Nasal cavity respiratory epithelium epithelial cell of viscerocranial mucosa (primary cell): ENCODE measurements around the gene HBZ. TPM values are rescaled to one million over a fixed set of nuclear protein-coding genes. Genes with fewer than 3 reads are reported as not detected.

Source experiments
- total RNA-seq: library from RNA; depleted of rRNA; stranded (reverse); fragments of >200 nt; gene quantifications from 2 replicates; pipeline ENCODE4 v1.2.3, GENCODE V29; 2014

The HBZ gene
- total RNA-seq = not detected in 2 replicates

GRCh38 chr16:152141-153128 lies at the start of gene HBZ:
HBZ (plus strand) TSS chr16:152644; CDS start chr16:152910, 266 bp downstream.

GRCh38 chr16:165539-166374 lies 13.3 kb downstream of the HBZ start, which contains the start of gene HBM:
HBM (plus strand) TSS chr16:165978; CDS start chr16:165998, 20 bp downstream.

DNA sequence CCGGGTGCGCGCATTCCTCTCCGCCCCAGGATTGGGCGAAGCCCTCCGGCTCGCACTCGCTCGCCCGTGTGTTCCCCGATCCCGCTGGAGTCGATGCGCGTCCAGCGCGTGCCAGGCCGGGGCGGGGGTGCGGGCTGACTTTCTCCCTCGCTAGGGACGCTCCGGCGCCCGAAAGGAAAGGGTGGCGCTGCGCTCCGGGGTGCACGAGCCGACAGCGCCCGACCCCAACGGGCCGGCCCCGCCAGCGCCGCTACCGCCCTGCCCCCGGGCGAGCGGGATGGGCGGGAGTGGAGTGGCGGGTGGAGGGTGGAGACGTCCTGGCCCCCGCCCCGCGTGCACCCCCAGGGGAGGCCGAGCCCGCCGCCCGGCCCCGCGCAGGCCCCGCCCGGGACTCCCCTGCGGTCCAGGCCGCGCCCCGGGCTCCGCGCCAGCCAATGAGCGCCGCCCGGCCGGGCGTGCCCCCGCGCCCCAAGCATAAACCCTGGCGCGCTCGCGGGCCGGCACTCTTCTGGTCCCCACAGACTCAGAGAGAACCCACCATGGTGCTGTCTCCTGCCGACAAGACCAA lies 20.0 kb downstream of the HBZ start, which contains the start of gene HBA2:
HBA2 (plus strand) TSS at position 503 of the 568 bp plus-strand sequence; CDS start at position 540, 37 bp downstream.

DNA sequence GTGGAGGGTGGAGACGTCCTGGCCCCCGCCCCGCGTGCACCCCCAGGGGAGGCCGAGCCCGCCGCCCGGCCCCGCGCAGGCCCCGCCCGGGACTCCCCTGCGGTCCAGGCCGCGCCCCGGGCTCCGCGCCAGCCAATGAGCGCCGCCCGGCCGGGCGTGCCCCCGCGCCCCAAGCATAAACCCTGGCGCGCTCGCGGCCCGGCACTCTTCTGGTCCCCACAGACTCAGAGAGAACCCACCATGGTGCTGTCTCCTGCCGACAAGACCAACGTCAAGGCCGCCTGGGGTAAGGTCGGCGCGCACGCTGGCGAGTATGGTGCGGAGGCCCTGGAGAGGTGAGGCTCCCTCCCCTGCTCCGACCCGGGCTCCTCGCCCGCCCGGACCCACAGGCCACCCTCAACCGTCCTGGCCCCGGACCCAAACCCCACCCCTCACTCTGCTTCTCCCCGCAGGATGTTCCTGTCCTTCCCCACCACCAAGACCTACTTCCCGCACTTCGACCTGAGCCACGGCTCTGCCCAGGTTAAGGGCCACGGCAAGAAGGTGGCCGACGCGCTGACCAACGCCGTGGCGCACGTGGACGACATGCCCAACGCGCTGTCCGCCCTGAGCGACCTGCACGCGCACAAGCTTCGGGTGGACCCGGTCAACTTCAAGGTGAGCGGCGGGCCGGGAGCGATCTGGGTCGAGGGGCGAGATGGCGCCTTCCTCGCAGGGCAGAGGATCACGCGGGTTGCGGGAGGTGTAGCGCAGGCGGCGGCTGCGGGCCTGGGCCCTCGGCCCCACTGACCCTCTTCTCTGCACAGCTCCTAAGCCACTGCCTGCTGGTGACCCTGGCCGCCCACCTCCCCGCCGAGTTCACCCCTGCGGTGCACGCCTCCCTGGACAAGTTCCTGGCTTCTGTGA lies 24.3 kb downstream of the HBZ start, which contains the start of gene HBA1:
HBA1 (plus strand) TSS at position 204 of the 906 bp plus-strand sequence; CDS start at position 241, 37 bp downstream.

DNA sequence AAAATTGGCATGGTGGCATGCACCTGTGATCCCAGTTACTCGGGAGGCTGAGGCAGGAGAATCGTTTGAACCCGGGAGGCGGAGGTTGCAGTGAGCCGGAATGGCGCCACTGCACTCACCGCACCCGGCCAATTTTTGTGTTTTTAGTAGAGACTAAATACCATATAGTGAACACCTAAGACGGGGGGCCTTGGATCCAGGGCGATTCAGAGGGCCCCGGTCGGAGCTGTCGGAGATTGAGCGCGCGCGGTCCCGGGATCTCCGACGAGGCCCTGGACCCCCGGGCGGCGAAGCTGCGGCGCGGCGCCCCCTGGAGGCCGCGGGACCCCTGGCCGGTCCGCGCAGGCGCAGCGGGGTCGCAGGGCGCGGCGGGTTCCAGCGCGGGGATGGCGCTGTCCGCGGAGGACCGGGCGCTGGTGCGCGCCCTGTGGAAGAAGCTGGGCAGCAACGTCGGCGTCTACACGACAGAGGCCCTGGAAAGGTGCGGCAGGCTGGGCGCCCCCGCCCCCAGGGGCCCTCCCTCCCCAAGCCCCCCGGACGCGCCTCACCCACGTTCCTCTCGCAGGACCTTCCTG lies 27.7 kb downstream of the HBZ start, which contains the start of gene HBQ1:
HBQ1 (plus strand) TSS at position 359 of the 575 bp plus-strand sequence; CDS start at position 387, 28 bp downstream.

Other genes with a start within 250 kb of the HBZ start
- 7.9 and 8.5 TPM in 2 replicates for gene POLR3K, start 99.0 kb upstream of the HBZ start, total RNA-seq
- gene SNRNP25, start 98.8 kb upstream of the HBZ start, total RNA-seq = 6.2 and 10.0 TPM in 2 replicates
- 11.6 and 30.7 TPM in 2 replicates for gene RHBDF1, start 80.0 kb upstream of the HBZ start, total RNA-seq
- 63.4 and 133 TPM in 2 replicates for gene MPG, start 74.4 kb upstream of the HBZ start, total RNA-seq
- 5.8 and 17.1 TPM in 2 replicates for gene NPRL3, start 14.0 kb upstream of the HBZ start, total RNA-seq
- gene HBM, start 13.3 kb downstream of the HBZ start, total RNA-seq = not detected in 2 replicates
- not detected in 2 replicates for gene HBA2, start 20.2 kb downstream of the HBZ start, total RNA-seq
- gene HBA1, start 24.0 kb downstream of the HBZ start, total RNA-seq = not detected in 2 replicates
- gene HBQ1, start 27.8 kb downstream of the HBZ start, total RNA-seq = not detected in 2 replicates
- gene LUC7L, start 76.8 kb downstream of the HBZ start, total RNA-seq = 24.6 and 34.0 TPM in 2 replicates
- gene FAM234A, start 82.2 kb downstream of the HBZ start, total RNA-seq = 44.1 and 110 TPM in 2 replicates
- gene RGS11, start 123.3 kb downstream of the HBZ start, total RNA-seq = 0.14 TPM in 1 of 2 replicates, not detected in the other
- gene ARHGDIG, start 127.9 kb downstream of the HBZ start, total RNA-seq = 0.34 TPM in 1 of 2 replicates, not detected in the other
- 0.34 TPM in 1 of 2 replicates, not detected in the other for gene PDIA2, start 130.5 kb downstream of the HBZ start, total RNA-seq
- 33.8 and 66.4 TPM in 2 replicates for gene AXIN1, start 200.1 kb downstream of the HBZ start, total RNA-seq
- 46.4 and 98.8 TPM in 2 replicates for gene MRPL28, start 217.9 kb downstream of the HBZ start, total RNA-seq
- gene PGAP6, start 229.3 kb downstream of the HBZ start, total RNA-seq = 34.9 and 56.9 TPM in 2 replicates
- 23.9 and 52.0 TPM in 2 replicates for gene NME4, start 244.6 kb downstream of the HBZ start, total RNA-seq
- 4.8 and 8.5 TPM in 2 replicates for gene DECR2, start 249.2 kb downstream of the HBZ start, total RNA-seq